Vagina (tissue), 2 donors: Measurements from ENCODE around the gene CD248.

Experiments used
- CTCF ChIP-seq, 3 experiments: fragments of 450-650 bp in 2 of 3; fragments of 200-600 bp in 1 of 3; sonication (generic) in 1 of 3; IDR thresholded peaks; one replicate each; pipeline ENCODE4 v1.5.1; 2017 to 2019; ENCODE audit warnings: antibody characterized with exemption in 3 of 3, mild to moderate bottlenecking in 2 of 3, moderate library complexity in 2 of 3
- POLR2A ChIP-seq, 2 donors: fragments of 450-650 bp; IDR thresholded peaks; one replicate each; pipeline ENCODE4 v1.6.1; 2017; ENCODE audit warnings: antibody characterized with exemption in 2 of 2, mild to moderate bottlenecking in 2 of 2, moderate library complexity in 2 of 2
- POLR2AphosphoS5 ChIP-seq, 2 donors: sonication (generic); formaldehyde crosslinking; IDR thresholded peaks; one replicate each; pipeline ENCODE4 v1.9.0; 2017; ENCODE audit warnings: antibody characterized with exemption in 2 of 2, mild to moderate bottlenecking in 2 of 2, low read depth in 1 of 2; ENCODE audit not compliant: insufficient read depth in 1 of 2

GRCh38 chr11:66314561-66315497 lies 2.0 kb downstream of the CD248 start:
- TF ChIP-seq CTCF (IDR thresholded peaks at IDR 0.05) = no peak
- TF ChIP-seq POLR2A (IDR thresholded peaks at IDR 0.05) = no peak
- no peak for TF ChIP-seq POLR2AphosphoS5 (IDR thresholded peaks at IDR 0.05; ENCODE audit: insufficient read depth in 1 of 2, low read depth in 1 of 2)
